ENCODE data around the gene UBQLN3.

GRCh38 chr11:5534046-5534445 lies 24.3 kb upstream of the UBQLN3 start:
- TF ChIP-seq CTCF (IDR thresholded peaks at IDR 0.05) (no peak), POLR2A (IDR thresholded peaks at IDR 0.05) (no peak)
